K562 (cell line): ENCODE measurements around the gene ANKH. TPM values are rescaled to one million over a fixed set of nuclear protein-coding genes. Genes with fewer than 3 reads are reported as not detected.

ENCODE experiments used
- ATAC-seq: fragments of 200-7000 bp; cut with Tn5 transposase; 3 replicates; pipeline ENCODE4 v1.9.1; 2020; ENCODE audit warnings: moderate library complexity
- BruUV-seq: library from RNA; stranded (reverse); fragments of 400-500 nt; replicated peaks from 2 replicates; lab custom pipeline; 2021; lab: Mats Ljungman, UMichigan
- CTCF ChIA-PET: fragments of 300-600 bp; formaldehyde crosslinking; extraction: SDS; loops from one replicate; lab custom pipeline; 2021; ENCODE audit warnings: low intra/inter-chr PET ratio; lab: Yijun Ruan, JAX
- POLR2A ChIA-PET: fragments of 300-600, 350-650 bp; sonication (Branson Sonifier 250); formaldehyde crosslinking; extraction: SDS; loops from one replicate; lab custom pipeline; 2021; ENCODE audit warnings: antibody characterized with exemption, inconsistent platforms; lab: Yijun Ruan, JAX
- DNase-seq, 4 experiments: peaks; one replicate each; pipeline versions ENCODE4 v3.0.0 to v3.0.0-alpha.2; 2011 to 2018; ENCODE audit warnings: low spot score in 3 of 4, mixed read lengths in 3 of 4; ENCODE audit errors: extremely low read depth in 1 of 4
- FAIRE-seq: peaks from 2 replicates; lab custom pipeline; 2011; peaks lifted over from hg19 to GRCh38; lab: Jason Lieb, UNC
- H2AFZ ChIP-seq: 2 replicates; pipeline ENCODE4 v1.6.0; 2011; ENCODE audit warnings: low read depth, low read length, control low read depth, inconsistent platforms
- H3K27ac ChIP-seq: fragments of 200-600 bp; 3 replicates; pipeline ENCODE4 v1.8.0; 2011; ENCODE audit warnings: low read depth, mild to moderate bottlenecking, control low read depth, inconsistent platforms, low read length, moderate library complexity, mixed read lengths; ENCODE audit errors: extremely low read depth
- H3K27me3 ChIP-seq, 2 experiments: fragments of 300-600 bp in 1 of 2; 2 replicates in 1 of 2; 3 replicates in 1 of 2; pipeline versions ENCODE4 v1.6.0 to v1.8.0; 2011; ENCODE audit warnings: inconsistent platforms in 2 of 2, low read length in 2 of 2, mild to moderate bottlenecking in 1 of 2, mixed read lengths in 1 of 2, moderate library complexity in 1 of 2; ENCODE audit not compliant: control insufficient read depth in 2 of 2, insufficient read depth in 2 of 2
- H3K36me3 ChIP-seq: fragments of 300-600 bp; 3 replicates; pipeline ENCODE4 v1.8.0; 2011; ENCODE audit warnings: mild to moderate bottlenecking, low read length, inconsistent platforms; ENCODE audit not compliant: control insufficient read depth, insufficient read depth
- H3K4me1 ChIP-seq, 2 experiments: fragments of 200-600 bp in 1 of 2; replicated peaks in 1 of 2; 2 replicates in 1 of 2; 3 replicates in 1 of 2; pipeline versions ENCODE4 v1.5.1 to v1.8.0; 2011; ENCODE audit warnings: inconsistent platforms in 2 of 2, low read length in 2 of 2, mild to moderate bottlenecking in 1 of 2, mixed read lengths in 1 of 2, moderate library complexity in 1 of 2; ENCODE audit not compliant: control insufficient read depth in 2 of 2, insufficient read depth in 2 of 2
- H3K4me2 ChIP-seq: 2 replicates; pipeline ENCODE4 v1.6.1; 2011; ENCODE audit warnings: low read length, control low read depth, inconsistent platforms, mixed read lengths; ENCODE audit not compliant: insufficient read depth
- H3K4me3 ChIP-seq: fragments of 200-600 bp; sonication (generic), shearing (Covaris generic); 2 replicates; pipeline ENCODE4 v1.5.1; 2016; ENCODE audit warnings: control low read depth, inconsistent platforms
- H3K79me2 ChIP-seq: fragments of 200-600 bp; 3 replicates; pipeline ENCODE4 v1.8.0; 2011; ENCODE audit warnings: low read length, inconsistent platforms; ENCODE audit not compliant: control insufficient read depth, insufficient read depth
- H3K9ac ChIP-seq, 2 experiments: 2 replicates each; pipeline versions ENCODE4 v1.6.0 to v1.6.1; 2011; ENCODE audit warnings: low read depth in 2 of 2, low read length in 2 of 2, control low read depth in 1 of 2, inconsistent platforms in 1 of 2, mild to moderate bottlenecking in 1 of 2, mixed read lengths in 1 of 2; ENCODE audit not compliant: insufficient read depth in 1 of 2
- H3K9me1 ChIP-seq: one replicate; pipeline ENCODE4 v1.6.0; 2011; ENCODE audit warnings: inconsistent platforms, mild to moderate bottlenecking, low read length, moderate library complexity; ENCODE audit not compliant: control insufficient read depth, insufficient read depth
- H3K9me3 ChIP-seq: replicated peaks from 2 replicates; pipeline ENCODE4 v1.5.1; 2011; ENCODE audit warnings: low read depth, low read length, inconsistent platforms; ENCODE audit not compliant: control insufficient read depth, insufficient read depth
- H4K20me1 ChIP-seq: replicated peaks from 2 replicates; pipeline ENCODE4 v1.6.1; 2011; ENCODE audit warnings: low read length, inconsistent platforms, mixed read lengths; ENCODE audit not compliant: control insufficient read depth, insufficient read depth
- CEBPG ChIP-seq, 3 experiments: fragments of 200-800 bp in 1 of 3; sonication (Bioruptor generic) in 1 of 3; sonication (generic) in 1 of 3; formaldehyde crosslinking in 1 of 3; IDR thresholded peaks in 2 of 3; conservative IDR thresholded peaks in 1 of 3; 2 replicates each; pipeline versions ENCODE4 v1.6.1 to v1.8.0; 2016 to 2022; ENCODE audit warnings: missing compliant biosample characterization in 2 of 3, missing genetic modification characterization in 2 of 3, mild to moderate bottlenecking in 1 of 3, missing genetic modification reagents in 1 of 3
- MBD2 ChIP-seq: sonication (generic); IDR thresholded peaks from 2 replicates; pipeline ENCODE4 v1.6.1; 2016; ENCODE audit warnings: low read depth, borderline replicate concordance
- NR2C2 ChIP-seq, 2 experiments: fragments of 200-800 bp in 1 of 2; sonication (Bioruptor generic) in 1 of 2; sonication (generic) in 1 of 2; formaldehyde crosslinking in 1 of 2; IDR thresholded peaks; 2 replicates each; pipeline versions ENCODE4 v1.6.1 to v1.8.0; 2016 to 2022; ENCODE audit warnings: mild to moderate bottlenecking in 1 of 2, missing compliant biosample characterization in 1 of 2, missing genetic modification characterization in 1 of 2, missing genetic modification reagents in 1 of 2
- SIN3A ChIP-seq, 2 experiments: fragments of 150-350 bp in 1 of 2; IDR thresholded peaks; 2 replicates each; pipeline ENCODE4 v1.6.1; 2011 to 2016; ENCODE audit warnings: borderline replicate concordance in 2 of 2, low read depth in 2 of 2, low read length in 2 of 2, mild to moderate bottlenecking in 2 of 2, moderate library complexity in 2 of 2; ENCODE audit not compliant: control insufficient read depth in 1 of 2
- ZNF76 ChIP-seq: fragments of 250-450 bp; sonication (Bioruptor Pico); IDR thresholded peaks from 2 replicates; pipeline ENCODE4 v1.4.0; 2020; ENCODE audit warnings: mild to moderate bottlenecking, moderate library complexity, borderline replicate concordance
- WGBS: fragments of 100-300 bp; shearing (Covaris generic); methylation state at CpG from one replicate; pipeline ENCODE4 v1.1.6; 2016; ENCODE audit warnings: low coverage, mixed read lengths; ENCODE audit not compliant: insufficient coverage; ENCODE audit errors: missing lambda C conversion rate; 5-methylcytosine and 5-hydroxymethylcytosine counted together
- in situ Hi-C: fragments of 300-500 bp; cut with MboI; formaldehyde crosslinking; loops from 4 replicates; pipeline ENCODE4 v1.15.0; 2018; ENCODE audit warnings: inconsistent platforms, mixed read lengths
- intact Hi-C: fragments of 100-400 bp; cut with micrococcal nuclease; formaldehyde crosslinking; loops from 2 replicates; pipeline ENCODE4 v1.14.2; 2022
- polyA plus RNA-seq, 8 experiments: library from polyadenylated mRNA; depleted of rRNA in 4 of 8; stranded (reverse) in 5 of 8; unstranded in 3 of 8; fragments of >200 nt; fragmentation: Nextera tagmentation in 2 of 8; fragmentation: Illumina TruSeq in 1 of 8; extraction: Ambion mirVana in 2 of 8; extraction: Trizol in 1 of 8; gene quantifications; 2 replicates each; pipeline versions ENCODE4 v1.2.1 to v1.2.3, GENCODE V29; 2011 to 2014; ENCODE audit warnings: inconsistent platforms in 1 of 8, missing spikeins in 1 of 8
- total RNA-seq, 7 experiments: library from RNA; depleted of rRNA in 6 of 7; stranded (reverse); fragments of >200 nt in 6 of 7; fragmentation: Illumina TruSeq in 2 of 7; extraction: Trizol in 2 of 7; gene quantifications; 2 replicates each; pipeline versions ENCODE4 v1.2.1 to v1.2.3, GENCODE V29; 2011 to 2021; ENCODE audit warnings: low replicate concordance in 1 of 7
- TF ChIP-seq, protein P1 (sequence below), 2 experiments: fragments of 150-350 bp in 1 of 2; IDR thresholded peaks; 2 replicates each; pipeline ENCODE4 v1.6.1; 2012 to 2016; ENCODE audit warnings: low read depth in 2 of 2, low read length in 2 of 2, mild to moderate bottlenecking in 1 of 2, moderate library complexity in 1 of 2
- TF ChIP-seq, protein P2 (sequence below): sonication (generic); formaldehyde crosslinking; IDR thresholded peaks from 2 replicates; pipeline ENCODE4 v1.8.0; 2022; ENCODE audit warnings: mild to moderate bottlenecking, low read depth, missing genetic modification reagents
- TF ChIP-seq, protein P3 (sequence below), 2 experiments: IDR thresholded peaks; 2 replicates each; pipeline ENCODE4 v1.6.1; 2011; ENCODE audit warnings: borderline replicate concordance in 1 of 2, control low read depth in 1 of 2, low read depth in 1 of 2, low read length in 1 of 2, mild to moderate bottlenecking in 1 of 2, mixed read lengths in 1 of 2, moderate library complexity in 1 of 2; ENCODE audit not compliant: insufficient read depth in 1 of 2, insufficient read length in 1 of 2, poor library complexity in 1 of 2, severe bottlenecking in 1 of 2; ENCODE audit errors: extremely low read depth in 1 of 2
- TF ChIP-seq, protein P4 (sequence below): fragments of 450-650 bp; formaldehyde crosslinking; IDR thresholded peaks from 2 replicates; pipeline ENCODE4 v1.4.0; 2020; ENCODE audit warnings: mild to moderate bottlenecking, moderate library complexity

Gene ANKH
- total and polyA plus RNA-seq, 9 of the 15 experiments (the other 6 are each of a cell fraction or from before 2014, with no cell fraction given) = 0.79 to 12.2 (median 4.5) TPM

DNA sequence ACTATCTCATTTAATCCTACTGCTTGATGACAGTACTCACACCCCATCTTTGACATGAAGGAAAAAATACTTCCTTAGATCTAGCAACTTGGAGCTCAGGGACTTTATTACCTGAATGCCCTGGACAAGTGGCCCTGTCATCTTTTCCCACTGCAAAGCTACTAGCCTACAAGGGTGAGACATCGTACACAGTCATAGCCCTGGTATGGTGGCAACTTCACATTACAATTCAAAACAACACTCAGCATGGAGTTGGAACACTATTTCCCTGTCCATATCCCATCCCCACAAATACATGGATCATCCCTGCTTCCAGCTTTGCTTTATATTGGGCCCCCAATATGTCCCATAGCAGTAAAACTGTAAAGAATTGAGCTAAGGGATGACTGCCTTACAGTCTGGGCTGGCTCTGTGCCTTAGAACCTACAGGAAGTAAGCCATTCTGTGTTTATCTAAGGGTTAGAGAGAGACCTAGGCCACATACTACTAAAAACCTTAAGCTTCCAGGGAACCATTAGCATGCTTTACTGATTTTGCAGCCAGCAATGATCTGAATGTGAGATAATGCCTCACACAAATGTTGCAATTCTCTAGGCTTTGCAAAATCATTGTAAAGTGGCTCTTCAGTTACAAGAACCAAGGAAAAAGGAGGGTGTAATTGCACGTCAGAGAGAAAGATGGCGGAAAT, 151.2 kb downstream of the ANKH start:
- H3K4me1 ChIP-seq = peaks cover 0 to 6% of the 10 kb centered on the region in 2 experiments; a peak in 3 of 5 replicates
- H3K79me2 ChIP-seq = no peaks in the 10 kb centered on the region
- FAIRE-seq = no peak
- no peaks in the 10 kb centered on the region for H4K20me1 ChIP-seq
- in situ Hi-C loops (no loop called here), intact Hi-C loops (loop anchor here (10.0 kb wide), 1 partner anchor 154 kb away; the partner anchor contains the start of gene ANKH)
- no TSS peak for BruUV-seq
- 72% methylated on average over 3 of the region's 3 CpGs for WGBS
- H3K4me3 ChIP-seq = no peak overlapping the region
- ChIA-PET CTCF (no interaction called here), POLR2A (interaction anchor here (0.9 to 1.8 kb wide), 2 partner anchors 11 to 23 kb away, joined by 3 to 4 read pairs; no protein-coding TSS in a partner anchor)
- H3K9ac ChIP-seq = no peak overlapping the region
- no peak overlapping the region for H3K4me2 ChIP-seq
- DNase-seq = no peak
- H3K27ac ChIP-seq = no peak overlapping the region
- no peak for ATAC-seq
- no peaks in the 10 kb centered on the region for H3K9me1 ChIP-seq
- no peaks in the 10 kb centered on the region for H3K9me3 ChIP-seq
- no peak overlapping the region for H2AFZ ChIP-seq
- H3K27me3 ChIP-seq = peaks cover 2 to 6% of the 10 kb centered on the region in 2 experiments
- 0 out of 3 replicates have a peak, but pooled peaks cover 3% of the 10 kb centered on the region for H3K36me3 ChIP-seq
- TF ChIP-seq, protein P1, sequence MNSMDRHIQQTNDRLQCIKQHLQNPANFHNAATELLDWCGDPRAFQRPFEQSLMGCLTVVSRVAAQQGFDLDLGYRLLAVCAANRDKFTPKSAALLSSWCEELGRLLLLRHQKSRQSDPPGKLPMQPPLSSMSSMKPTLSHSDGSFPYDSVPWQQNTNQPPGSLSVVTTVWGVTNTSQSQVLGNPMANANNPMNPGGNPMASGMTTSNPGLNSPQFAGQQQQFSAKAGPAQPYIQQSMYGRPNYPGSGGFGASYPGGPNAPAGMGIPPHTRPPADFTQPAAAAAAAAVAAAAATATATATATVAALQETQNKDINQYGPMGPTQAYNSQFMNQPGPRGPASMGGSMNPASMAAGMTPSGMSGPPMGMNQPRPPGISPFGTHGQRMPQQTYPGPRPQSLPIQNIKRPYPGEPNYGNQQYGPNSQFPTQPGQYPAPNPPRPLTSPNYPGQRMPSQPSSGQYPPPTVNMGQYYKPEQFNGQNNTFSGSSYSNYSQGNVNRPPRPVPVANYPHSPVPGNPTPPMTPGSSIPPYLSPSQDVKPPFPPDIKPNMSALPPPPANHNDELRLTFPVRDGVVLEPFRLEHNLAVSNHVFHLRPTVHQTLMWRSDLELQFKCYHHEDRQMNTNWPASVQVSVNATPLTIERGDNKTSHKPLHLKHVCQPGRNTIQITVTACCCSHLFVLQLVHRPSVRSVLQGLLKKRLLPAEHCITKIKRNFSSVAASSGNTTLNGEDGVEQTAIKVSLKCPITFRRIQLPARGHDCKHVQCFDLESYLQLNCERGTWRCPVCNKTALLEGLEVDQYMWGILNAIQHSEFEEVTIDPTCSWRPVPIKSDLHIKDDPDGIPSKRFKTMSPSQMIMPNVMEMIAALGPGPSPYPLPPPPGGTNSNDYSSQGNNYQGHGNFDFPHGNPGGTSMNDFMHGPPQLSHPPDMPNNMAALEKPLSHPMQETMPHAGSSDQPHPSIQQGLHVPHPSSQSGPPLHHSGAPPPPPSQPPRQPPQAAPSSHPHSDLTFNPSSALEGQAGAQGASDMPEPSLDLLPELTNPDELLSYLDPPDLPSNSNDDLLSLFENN (IDR thresholded peaks at IDR 0.05; ENCODE audit: low read depth in 2 of 2, low read length in 2 of 2) = no peak
- no peak for TF ChIP-seq SIN3A (IDR thresholded peaks at IDR 0.05; ENCODE audit: borderline replicate concordance in 2 of 2, control insufficient read depth in 1 of 2, low read depth in 2 of 2, low read length in 2 of 2)
- TF ChIP-seq ZNF76 = no peak
- TF ChIP-seq, protein P2, sequence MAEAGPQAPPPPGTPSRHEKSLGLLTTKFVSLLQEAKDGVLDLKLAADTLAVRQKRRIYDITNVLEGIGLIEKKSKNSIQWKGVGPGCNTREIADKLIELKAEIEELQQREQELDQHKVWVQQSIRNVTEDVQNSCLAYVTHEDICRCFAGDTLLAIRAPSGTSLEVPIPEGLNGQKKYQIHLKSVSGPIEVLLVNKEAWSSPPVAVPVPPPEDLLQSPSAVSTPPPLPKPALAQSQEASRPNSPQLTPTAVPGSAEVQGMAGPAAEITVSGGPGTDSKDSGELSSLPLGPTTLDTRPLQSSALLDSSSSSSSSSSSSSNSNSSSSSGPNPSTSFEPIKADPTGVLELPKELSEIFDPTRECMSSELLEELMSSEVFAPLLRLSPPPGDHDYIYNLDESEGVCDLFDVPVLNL (CRISPR knock-in tag) = no peak
- TF ChIP-seq, protein P3, sequence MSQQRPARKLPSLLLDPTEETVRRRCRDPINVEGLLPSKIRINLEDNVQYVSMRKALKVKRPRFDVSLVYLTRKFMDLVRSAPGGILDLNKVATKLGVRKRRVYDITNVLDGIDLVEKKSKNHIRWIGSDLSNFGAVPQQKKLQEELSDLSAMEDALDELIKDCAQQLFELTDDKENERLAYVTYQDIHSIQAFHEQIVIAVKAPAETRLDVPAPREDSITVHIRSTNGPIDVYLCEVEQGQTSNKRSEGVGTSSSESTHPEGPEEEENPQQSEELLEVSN (IDR thresholded peaks at IDR 0.05; ENCODE audit: borderline replicate concordance in 1 of 2, extremely low read depth in 1 of 2, insufficient read depth in 1 of 2, insufficient read length in 1 of 2, low read depth in 1 of 2, low read length in 1 of 2, poor library complexity in 1 of 2, severe bottlenecking in 1 of 2) = no peak
- TF ChIP-seq NR2C2 (CRISPR knock-in tag; IDR thresholded peaks at IDR 0.05) = no peak
- no peak for TF ChIP-seq NR2C2 (tag; IDR thresholded peaks at IDR 0.05)
- TF ChIP-seq CEBPG (CRISPR knock-in tag; IDR thresholded peaks at IDR 0.05) = no peak
- TF ChIP-seq CEBPG (tag; conservative IDR thresholded peaks at IDR 0.05 in 1 of 2, IDR thresholded peaks at IDR 0.05 in 1 of 2) = peak; percentile 43 to 84; a peak in 3 of 4 replicates
- TF ChIP-seq MBD2 = no peak
- TF ChIP-seq, protein P4, sequence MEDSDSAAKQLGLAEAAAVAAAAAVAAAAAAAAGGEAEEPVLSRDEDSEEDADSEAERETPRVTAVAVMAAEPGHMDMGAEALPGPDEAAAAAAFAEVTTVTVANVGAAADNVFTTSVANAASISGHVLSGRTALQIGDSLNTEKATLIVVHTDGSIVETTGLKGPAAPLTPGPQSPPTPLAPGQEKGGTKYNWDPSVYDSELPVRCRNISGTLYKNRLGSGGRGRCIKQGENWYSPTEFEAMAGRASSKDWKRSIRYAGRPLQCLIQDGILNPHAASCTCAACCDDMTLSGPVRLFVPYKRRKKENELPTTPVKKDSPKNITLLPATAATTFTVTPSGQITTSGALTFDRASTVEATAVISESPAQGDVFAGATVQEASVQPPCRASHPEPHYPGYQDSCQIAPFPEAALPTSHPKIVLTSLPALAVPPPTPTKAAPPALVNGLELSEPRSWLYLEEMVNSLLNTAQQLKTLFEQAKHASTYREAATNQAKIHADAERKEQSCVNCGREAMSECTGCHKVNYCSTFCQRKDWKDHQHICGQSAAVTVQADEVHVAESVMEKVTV = no peak
